ENCODE results near the gene TMEM125.

TMEM125 gene

DNA sequence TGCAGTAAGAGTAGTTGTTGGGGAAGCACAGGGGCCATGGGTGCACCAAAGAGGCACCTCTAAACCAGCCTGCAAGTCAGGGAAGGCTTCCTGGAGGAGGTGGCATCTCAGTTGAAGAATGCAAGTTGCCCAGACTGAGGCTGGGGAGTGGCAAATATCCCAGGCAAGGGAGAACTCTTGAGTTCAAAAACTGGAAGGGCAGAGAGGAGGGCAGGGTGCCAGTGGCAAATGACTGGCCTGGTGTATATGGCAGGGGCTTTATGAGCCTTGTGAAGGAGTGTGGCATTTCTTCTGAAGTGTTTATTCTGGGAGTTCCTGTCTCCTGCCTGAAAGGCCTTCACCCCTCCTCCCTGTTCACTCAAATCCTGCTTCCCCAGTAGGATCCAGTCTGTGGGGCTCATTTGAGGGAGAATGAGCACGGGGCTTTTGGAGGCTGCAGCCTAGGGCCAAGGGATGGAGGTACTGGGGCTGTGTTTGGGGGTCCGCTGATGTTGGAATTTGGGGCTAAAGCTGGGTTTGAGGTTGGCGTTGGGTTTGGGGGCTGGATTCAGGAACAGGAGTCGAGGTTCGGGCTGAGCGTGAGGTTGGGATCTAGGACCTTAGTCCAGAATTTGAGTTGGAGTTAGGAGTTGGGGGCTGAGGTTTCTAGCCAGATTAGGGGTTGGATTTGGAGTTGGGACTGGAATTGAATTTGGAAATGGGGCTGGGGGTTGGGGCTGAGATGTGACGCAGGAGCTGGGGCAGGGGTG is at the start of gene TMEM125:
Gene TMEM125, plus strand, starts transcription at position 357 of the 749 bp plus-strand sequence. CDS start 2,740 bp downstream, outside the sequence.
- in situ Hi-C loops (cut with HindIII; ENCODE audit: low sequenced_read_pairs), result no loop called here

GRCh38 chr1:43220905-43221778 is 48.6 kb upstream of the TMEM125 start:
- in situ Hi-C loops (cut with HindIII; ENCODE audit: low sequenced_read_pairs), result no loop called here

DNA sequence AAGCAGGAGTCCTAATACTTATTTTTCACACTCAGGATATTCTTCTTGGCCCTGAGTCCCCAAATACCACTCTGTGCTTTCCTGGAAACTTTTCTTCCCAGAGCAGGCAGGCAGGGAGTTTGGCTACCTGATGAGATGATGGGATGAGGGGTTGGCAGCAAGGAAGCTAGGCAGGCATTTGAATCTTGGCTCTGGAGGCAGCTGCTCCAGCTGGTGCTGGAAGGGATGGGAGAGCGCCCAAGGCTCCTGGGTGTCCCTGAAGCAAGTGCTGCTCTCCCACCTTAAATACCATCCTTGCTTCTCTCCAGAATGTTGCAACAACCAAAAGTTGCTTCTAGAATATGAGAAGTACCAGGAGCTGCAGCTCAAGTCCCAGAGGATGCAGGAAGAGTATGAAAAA is 48.0 kb upstream of the TMEM125 start:
- in situ Hi-C loops (cut with HindIII; ENCODE audit: low sequenced_read_pairs), result no loop called here

DNA sequence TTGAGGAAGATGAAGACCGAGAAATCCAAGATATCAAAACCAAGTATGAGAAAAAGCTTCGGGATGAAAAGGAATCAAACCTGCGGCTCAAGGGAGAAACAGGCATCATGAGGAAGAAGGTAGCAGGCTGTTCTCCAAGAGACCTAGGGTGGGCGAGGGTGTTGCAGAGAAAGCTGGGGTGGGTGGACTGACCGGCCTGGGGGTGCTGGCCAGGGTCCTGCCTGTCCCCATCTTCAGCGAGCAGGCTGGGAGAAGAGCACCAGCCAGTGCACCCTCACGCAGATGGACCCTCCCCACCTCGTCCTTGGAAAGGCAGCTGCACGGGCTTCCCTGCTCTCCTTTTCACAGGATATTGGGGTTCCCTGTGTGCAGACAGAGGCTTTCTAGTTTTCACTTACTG is 46.9 kb upstream of the TMEM125 start:
- in situ Hi-C loops (cut with HindIII; ENCODE audit: low sequenced_read_pairs), result no loop called here

GRCh38 chr1:43225168-43225567 is 44.6 kb upstream of the TMEM125 start:
- in situ Hi-C loops (cut with HindIII; ENCODE audit: low sequenced_read_pairs), result loop anchor here (25.0 kb wide), 1 partner anchor 187 kb away; no protein-coding TSS in a partner anchor

DNA sequence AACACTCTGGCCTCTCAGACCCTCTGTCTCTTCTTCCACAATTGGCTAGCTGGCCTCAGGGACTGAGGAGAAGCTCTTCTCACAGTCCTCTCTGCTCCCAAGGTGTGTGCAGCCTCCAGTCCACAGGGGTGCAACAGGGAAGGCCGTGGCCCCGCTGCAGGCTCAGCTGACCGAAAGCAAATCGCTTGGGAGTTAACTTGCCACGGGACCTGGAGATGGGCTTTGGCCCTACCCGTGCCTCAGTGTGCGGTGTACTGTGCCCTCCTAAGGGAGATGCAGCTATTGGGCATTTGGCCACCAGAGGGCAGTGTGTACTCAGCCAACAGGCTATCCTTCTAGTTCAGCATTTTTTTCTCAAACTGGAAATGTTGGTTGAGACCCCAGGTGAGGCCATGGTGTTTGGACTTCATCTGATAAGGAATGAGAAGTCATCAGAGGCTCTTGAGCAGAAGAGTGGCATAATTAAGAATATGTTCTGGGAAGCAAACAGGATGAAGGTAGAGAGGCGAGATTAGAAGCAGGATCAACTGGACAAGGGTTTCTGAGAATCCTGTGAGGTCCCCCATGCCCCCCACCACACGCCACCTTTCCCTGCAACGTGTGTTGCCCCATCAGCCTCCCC is 42.5 kb upstream of the TMEM125 start:
- in situ Hi-C loops (cut with HindIII; ENCODE audit: low sequenced_read_pairs), result loop anchor here (25.0 kb wide), 1 partner anchor 185 kb away; no protein-coding TSS in a partner anchor

DNA sequence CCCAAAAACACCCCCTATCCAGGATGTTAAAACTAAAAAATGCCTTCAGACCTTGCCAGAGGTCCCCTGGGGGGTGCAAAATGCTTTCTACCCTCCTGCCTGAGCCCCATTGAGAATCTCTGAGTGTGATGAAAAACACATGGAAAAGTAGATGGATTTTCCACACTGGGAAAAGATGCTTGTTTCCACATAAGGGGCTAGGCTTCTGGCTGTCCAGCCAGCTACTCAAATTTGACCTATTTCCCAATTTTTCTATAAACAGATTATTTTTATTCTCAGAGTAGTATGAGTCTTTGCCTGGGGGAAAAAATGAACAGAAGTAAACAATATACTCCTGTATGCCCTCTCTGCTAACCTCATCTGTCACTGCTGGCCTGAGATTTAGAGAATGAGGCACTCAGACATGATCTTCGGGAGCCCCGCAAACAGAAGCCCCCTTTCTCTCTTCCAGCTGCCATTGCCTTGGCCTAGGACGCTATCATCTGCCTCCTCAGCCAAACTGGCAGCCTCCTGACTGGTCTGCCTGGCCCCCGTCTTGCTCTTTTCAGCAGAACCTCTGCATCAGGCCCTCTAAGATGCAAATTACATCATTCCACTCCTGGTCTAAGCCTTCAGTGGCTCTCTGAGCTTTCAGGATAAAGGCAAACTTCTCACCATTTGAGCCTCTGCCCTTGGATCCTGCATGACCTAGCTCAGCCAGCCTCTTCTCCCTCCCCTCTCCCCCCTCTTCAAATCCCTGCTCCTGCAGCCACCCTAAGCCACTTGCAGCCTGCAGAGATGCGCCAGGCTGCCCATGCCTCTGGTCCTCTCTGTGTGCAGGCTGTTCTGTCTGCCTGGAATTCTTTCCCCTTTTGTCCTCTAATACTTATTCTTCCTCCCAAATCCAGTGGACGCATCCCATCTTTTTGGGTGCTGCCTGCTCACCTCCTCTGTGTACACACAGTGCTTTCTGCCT is 39.7 kb upstream of the TMEM125 start:
- in situ Hi-C loops (cut with HindIII; ENCODE audit: low sequenced_read_pairs), result loop anchor here (25.0 kb wide), 1 partner anchor 182 kb away; no protein-coding TSS in a partner anchor

DNA sequence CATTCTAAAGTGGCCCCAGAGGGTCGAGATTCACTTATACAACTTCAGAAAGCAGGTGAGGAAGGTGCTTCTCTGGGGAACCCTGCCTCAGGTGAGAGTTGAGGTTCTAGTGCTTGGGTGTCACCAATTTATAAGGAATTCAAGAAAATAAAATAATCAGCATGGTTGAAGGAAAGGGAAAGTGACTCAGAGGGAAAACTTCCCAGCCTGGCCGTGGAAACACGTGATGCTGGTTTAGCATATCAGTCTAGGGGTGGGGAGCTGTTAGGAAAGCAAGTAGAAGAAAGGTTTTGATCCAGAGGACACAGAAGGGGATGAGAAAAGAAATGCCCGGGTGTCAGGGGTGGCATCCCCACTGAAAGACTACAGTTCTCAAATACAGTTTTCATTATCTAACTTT is 37.7 kb upstream of the TMEM125 start:
- in situ Hi-C loops (cut with HindIII; ENCODE audit: low sequenced_read_pairs), result loop anchor here (25.0 kb wide), 1 partner anchor 180 kb away; no protein-coding TSS in a partner anchor

DNA sequence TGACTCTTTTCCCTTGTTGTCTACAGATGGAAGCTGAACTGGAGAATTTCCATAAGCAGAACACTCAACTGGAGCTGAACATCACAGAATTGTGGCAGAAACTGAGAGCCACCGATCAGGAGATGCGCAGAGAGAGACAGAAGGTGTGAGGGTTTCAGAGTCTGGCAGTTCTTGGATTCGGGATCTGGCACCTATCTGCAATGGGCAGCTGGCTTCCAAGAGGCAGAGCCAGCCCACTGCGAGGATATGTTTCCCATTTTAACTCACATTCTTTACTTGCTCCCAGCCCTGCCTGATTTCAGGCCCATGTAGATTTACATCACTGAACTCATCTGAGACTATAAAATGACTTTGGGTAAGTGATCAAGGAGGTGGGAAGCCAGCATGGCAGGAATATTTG is 37.3 kb upstream of the TMEM125 start:
- in situ Hi-C loops (cut with HindIII; ENCODE audit: low sequenced_read_pairs), result loop anchor here (25.0 kb wide), 1 partner anchor 180 kb away; no protein-coding TSS in a partner anchor

DNA sequence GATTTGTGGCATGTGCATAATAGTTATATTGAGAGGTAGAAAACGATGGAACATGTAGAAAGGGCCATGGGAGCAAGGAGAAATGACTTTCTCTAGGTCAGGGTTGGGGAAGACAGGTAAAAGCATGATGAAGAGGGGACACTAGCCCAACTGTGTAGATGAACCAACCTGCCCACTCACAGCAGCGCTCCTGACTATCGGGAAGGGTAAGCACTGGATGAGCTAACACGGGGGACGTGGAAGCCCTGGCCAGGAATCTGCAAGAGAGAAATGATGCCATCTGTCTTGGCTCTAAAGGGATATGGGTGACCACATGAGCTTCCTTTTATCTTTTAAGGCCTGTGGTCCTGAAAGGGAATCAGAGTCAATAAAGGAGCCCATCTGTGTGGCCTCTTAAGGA is 36.2 kb upstream of the TMEM125 start:
- in situ Hi-C loops (cut with HindIII; ENCODE audit: low sequenced_read_pairs), result loop anchor here (25.0 kb wide), 1 partner anchor 179 kb away; no protein-coding TSS in a partner anchor

DNA sequence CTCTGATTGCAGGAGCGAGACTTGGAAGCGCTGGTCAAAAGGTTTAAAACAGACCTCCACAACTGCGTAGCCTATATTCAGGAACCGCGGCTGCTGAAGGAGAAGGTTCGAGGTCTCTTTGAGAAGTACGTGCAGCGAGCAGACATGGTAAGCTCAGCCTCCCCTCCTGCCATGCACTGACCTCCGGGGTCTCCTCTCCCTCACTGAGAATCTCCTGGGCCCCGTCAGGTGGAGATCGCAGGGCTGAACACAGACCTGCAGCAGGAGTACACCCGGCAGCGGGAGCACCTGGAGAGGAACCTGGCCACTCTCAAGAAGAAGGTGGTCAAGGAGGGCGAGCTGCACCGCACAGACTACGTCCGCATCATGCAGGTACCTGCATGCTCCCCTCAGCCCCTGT is 35.5 kb upstream of the TMEM125 start:
- in situ Hi-C loops (cut with HindIII; ENCODE audit: low sequenced_read_pairs), result loop anchor here (25.0 kb wide), 1 partner anchor 178 kb away; no protein-coding TSS in a partner anchor

- in situ Hi-C loops (cut with HindIII; ENCODE audit: low sequenced_read_pairs), result loop anchor here (25.0 kb wide), 1 partner anchor 177 kb away; no protein-coding TSS in a partner anchor
Measured at GRCh38 chr1:43235040-43235439, 34.7 kb upstream of the TMEM125 start.

- in situ Hi-C loops (cut with HindIII; ENCODE audit: low sequenced_read_pairs), result loop anchor here (25.0 kb wide), 1 partner anchor 177 kb away; no protein-coding TSS in a partner anchor
Measured at GRCh38 chr1:43235451-43236121, 34.2 kb upstream of the TMEM125 start.

GRCh38 chr1:43237121-43237520 is 32.7 kb upstream of the TMEM125 start:
- in situ Hi-C loops (cut with HindIII; ENCODE audit: low sequenced_read_pairs), result loop anchor here (25.0 kb wide), 1 partner anchor 175 kb away; no protein-coding TSS in a partner anchor

GRCh38 chr1:43238085-43238484 is 31.7 kb upstream of the TMEM125 start:
- in situ Hi-C loops (cut with HindIII; ENCODE audit: low sequenced_read_pairs), result loop anchor here (25.0 kb wide), 1 partner anchor 174 kb away; no protein-coding TSS in a partner anchor

DNA sequence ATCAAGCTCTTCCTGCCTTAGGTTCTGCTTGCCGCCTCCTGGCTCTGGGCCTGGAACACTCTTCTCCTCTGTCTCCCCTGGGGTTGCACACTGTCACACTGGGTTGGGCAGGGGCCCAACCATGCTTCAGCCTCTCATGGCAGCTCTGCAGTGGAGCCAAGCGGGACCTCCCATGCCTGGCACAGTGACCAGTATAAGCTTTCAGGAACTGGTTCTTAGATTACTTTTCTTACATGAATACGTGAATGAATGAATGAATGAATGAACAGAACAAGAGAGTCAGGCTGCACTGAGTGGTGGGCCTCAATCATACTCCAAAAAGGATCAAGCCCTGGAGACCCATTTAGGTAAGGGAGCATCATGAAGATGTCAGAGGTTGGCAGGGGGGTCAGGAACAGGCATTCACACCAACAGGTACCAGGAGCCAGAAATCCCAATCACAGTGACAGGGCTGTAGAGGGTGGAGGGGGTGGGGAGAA is 30.8 kb upstream of the TMEM125 start:
- in situ Hi-C loops (cut with HindIII; ENCODE audit: low sequenced_read_pairs), result loop anchor here (25.0 kb wide), 1 partner anchor 173 kb away; no protein-coding TSS in a partner anchor

DNA sequence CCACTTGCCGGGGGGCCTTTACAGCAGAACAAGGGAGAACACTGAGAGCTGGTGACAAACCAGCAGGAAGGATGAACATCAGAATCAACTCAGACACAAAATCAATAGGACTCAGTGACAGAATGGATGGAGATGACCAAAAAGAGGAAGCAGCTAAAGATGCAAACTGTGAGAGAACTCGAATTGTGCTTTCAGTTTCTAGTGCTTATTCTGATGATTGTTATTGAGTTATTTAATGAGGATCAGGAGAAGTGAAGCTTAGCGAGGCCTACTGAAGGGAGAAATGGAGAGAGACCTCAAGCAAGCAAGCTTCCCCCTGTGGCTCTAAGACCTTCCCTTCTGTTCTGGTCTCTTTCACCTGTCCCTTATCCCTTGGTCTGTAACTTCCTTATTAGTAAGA is 30.3 kb upstream of the TMEM125 start:
- in situ Hi-C loops (cut with HindIII; ENCODE audit: low sequenced_read_pairs), result loop anchor here (25.0 kb wide), 1 partner anchor 173 kb away; no protein-coding TSS in a partner anchor

GRCh38 chr1:43241413-43241836 is 28.4 kb upstream of the TMEM125 start:
- in situ Hi-C loops (cut with HindIII; ENCODE audit: low sequenced_read_pairs), result loop anchor here (25.0 kb wide), 1 partner anchor 171 kb away; no protein-coding TSS in a partner anchor
